GM12878 (cell line): Measurements from ENCODE around the gene ADPRS. TPM values are rescaled to one million over a fixed set of nuclear protein-coding genes. Genes with fewer than 3 reads are reported as not detected.

Experiments
- ATAC-seq: fragments of 200-7000 bp; cut with Tn5 transposase; 3 replicates; pipeline ENCODE4 v1.9.1; 2020; ENCODE audit warnings: mild to moderate bottlenecking, moderate library complexity
- BruUV-seq: library from RNA; stranded (reverse); fragments of 400-500 nt; replicated peaks from 2 replicates; lab custom pipeline; 2021; lab: Mats Ljungman, UMichigan
- CTCF ChIA-PET: fragments of 300-600 bp; sonication (Branson Sonifier 250); formaldehyde crosslinking; extraction: SDS; loops from one replicate; lab custom pipeline; 2021; ENCODE audit warnings: inconsistent platforms; lab: Yijun Ruan, JAX
- POLR2A ChIA-PET: fragments of 350-600 bp; formaldehyde crosslinking; extraction: SDS; loops from one replicate; lab custom pipeline; 2021; ENCODE audit warnings: inconsistent platforms; lab: Charles Lee
- RAD21 ChIA-PET: fragments of 300-600 bp; sonication (Branson Sonifier 250); formaldehyde crosslinking; loops from one replicate; lab custom pipeline; 2023; ENCODE audit warnings: antibody characterized with exemption; ENCODE audit not compliant: unreplicated experiment; lab: Charles Lee
- SMC1A ChIA-PET: fragments of 300-600 bp; sonication (Branson Sonifier 250); formaldehyde crosslinking; loops from one replicate; lab custom pipeline; 2023; ENCODE audit not compliant: unreplicated experiment, uncharacterized antibody; lab: Charles Lee
- DNase-seq: peaks from one replicate; pipeline ENCODE4 v3.0.0-alpha.2; 2011; ENCODE audit warnings: low read depth, low spot score
- FAIRE-seq: peaks from 3 replicates; lab custom pipeline; 2011; peaks lifted over from hg19 to GRCh38; lab: Jason Lieb, UNC
- H2AFZ ChIP-seq: 2 replicates; pipeline ENCODE4 v1.6.0; 2011; ENCODE audit warnings: low read depth, low read length, control low read depth; ENCODE audit not compliant: control insufficient read depth
- H3K27ac ChIP-seq: 2 replicates; pipeline ENCODE4 v1.5.1; 2011; ENCODE audit warnings: control low read depth; ENCODE audit not compliant: control insufficient read depth, insufficient read depth
- H3K27me3 ChIP-seq, 2 experiments: replicated peaks in 1 of 2; 2 replicates each; pipeline versions ENCODE4 v1.6.0 to v1.6.1; 2011; ENCODE audit warnings: low read length in 1 of 2; ENCODE audit not compliant: control insufficient read depth in 2 of 2, insufficient read depth in 2 of 2
- H3K36me3 ChIP-seq, 2 experiments: 2 replicates each; pipeline ENCODE4 v1.5.1; 2011; ENCODE audit warnings: low read length in 1 of 2; ENCODE audit not compliant: control insufficient read depth in 2 of 2, insufficient read depth in 2 of 2
- H3K4me1 ChIP-seq: 2 replicates; pipeline ENCODE4 v1.6.1; 2011; ENCODE audit warnings: mild to moderate bottlenecking, low read length, moderate library complexity, mixed read lengths; ENCODE audit not compliant: control insufficient read depth, insufficient read depth
- H3K4me2 ChIP-seq: 2 replicates; pipeline ENCODE4 v1.6.0; 2011; ENCODE audit warnings: control low read depth; ENCODE audit not compliant: control insufficient read depth, insufficient read depth
- H3K4me3 ChIP-seq: fragments of 200-600 bp; sonication (generic); 2 replicates; pipeline ENCODE4 v1.5.1; 2016
- H3K79me2 ChIP-seq: 2 replicates; pipeline ENCODE4 v1.6.0; 2011; ENCODE audit warnings: low read length; ENCODE audit not compliant: control insufficient read depth, insufficient read depth
- H3K9ac ChIP-seq: 2 replicates; pipeline ENCODE4 v1.8.0; 2011; ENCODE audit warnings: low read length, control low read depth, mixed read lengths; ENCODE audit not compliant: control insufficient read depth, insufficient read depth
- H3K9me3 ChIP-seq: replicated peaks from 3 replicates; pipeline ENCODE4 v1.5.1; 2011; ENCODE audit warnings: mild to moderate bottlenecking, low read length; ENCODE audit not compliant: control insufficient read depth, insufficient read depth
- H4K20me1 ChIP-seq: 2 replicates; pipeline ENCODE4 v1.6.0; 2011; ENCODE audit not compliant: control insufficient read depth, insufficient read depth
- HDAC6 ChIP-seq: fragments of 200-600 bp; sonication (generic); IDR thresholded peaks from one replicate; pipeline ENCODE4 v1.8.0; 2017; ENCODE audit warnings: antibody characterized with exemption; ENCODE audit not compliant: unreplicated experiment
- MXI1 ChIP-seq: fragments of 150-350 bp; IDR thresholded peaks from 2 replicates; pipeline ENCODE4 v1.6.1; 2011; ENCODE audit warnings: low read depth, mild to moderate bottlenecking, inconsistent platforms, low read length, improper control_type of control experiment
- NFIC ChIP-seq: IDR thresholded peaks from 2 replicates; pipeline ENCODE4 v1.6.1; 2012; ENCODE audit warnings: low read depth, mild to moderate bottlenecking, inconsistent platforms, low read length, moderate library complexity
- PKNOX1 ChIP-seq: fragments of 450-650 bp; IDR thresholded peaks from 2 replicates; pipeline ENCODE4 v1.6.1; 2016; ENCODE audit warnings: mild to moderate bottlenecking
- TCF12 ChIP-seq: IDR thresholded peaks from 2 replicates; pipeline ENCODE4 v1.6.1; 2011; ENCODE audit warnings: low read depth, mild to moderate bottlenecking, low read length
- ZBED1 ChIP-seq: IDR thresholded peaks from 2 replicates; pipeline ENCODE4 v1.6.1; 2016; ENCODE audit warnings: borderline replicate concordance
- ZNF24 ChIP-seq: fragments of 450-650 bp; IDR thresholded peaks from 2 replicates; pipeline ENCODE4 v1.6.1; 2017; ENCODE audit warnings: antibody characterized with exemption, mild to moderate bottlenecking
- WGBS: methylation state at CpG from one replicate; pipeline ENCODE4 v1.1.6; 2016; ENCODE audit warnings: low lambda C conversion rate; ENCODE audit not compliant: insufficient replicate concordance, insufficient coverage; ENCODE audit errors: missing lambda C conversion rate; 5-methylcytosine and 5-hydroxymethylcytosine counted together
- in situ Hi-C: fragments of 300-500 bp; cut with MboI; formaldehyde crosslinking; loops from 9 replicates; pipeline ENCODE4 v1.14.3; 2018; ENCODE audit warnings: mixed read lengths
- intact Hi-C: fragments of 100-400 bp; cut with micrococcal nuclease; formaldehyde crosslinking; loops from one replicate; pipeline ENCODE4 v1.14.2; 2022; ENCODE audit not compliant: unreplicated experiment
- polyA plus RNA-seq, 11 experiments: library from polyadenylated mRNA; depleted of rRNA in 4 of 11; unstranded in 6 of 11; stranded (reverse) in 5 of 11; fragments of >200 nt; fragmentation: Nextera tagmentation in 4 of 11; fragmentation: Illumina TruSeq in 1 of 11; extraction: Ambion mirVana in 4 of 11; extraction: Trizol in 1 of 11; gene quantifications; 1 replicate in 1 of 11; 2 replicates in 10 of 11; pipeline versions ENCODE4 v1.2.1 to v1.2.3, GENCODE V29; 2011 to 2016; ENCODE audit warnings: inconsistent platforms in 2 of 11, missing spikeins in 2 of 11, low read depth in 1 of 11
- total RNA-seq, 4 experiments: library from RNA; depleted of rRNA in 3 of 4; stranded (reverse); fragments of >200 nt in 3 of 4; fragmentation: Illumina TruSeq in 1 of 4; extraction: Trizol in 1 of 4; gene quantifications; 2 replicates each; pipeline versions ENCODE4 v1.2.1 to v1.2.3, GENCODE V29; 2013 to 2021

ADPRS gene
- total and polyA plus RNA-seq, 10 of the 15 experiments (the other 5 are each of a cell fraction or from before 2014, with no cell fraction given) = 7.6 to 57.6 (median 39.1) TPM

- Histone ChIP-seq H3K79me2 (peaks cover 20% of the 10 kb centered on the region), H3K9me3 (no peaks in the 10 kb centered on the region), H3K27me3 (no peaks in the 10 kb centered on the region; a peak in 1 of 4 replicates), H3K4me3 (no peak overlapping the region), H2AFZ (no peak overlapping the region), H3K9ac (no peak overlapping the region), H3K36me3 (peaks cover under 1 to 5% of the 10 kb centered on the region in 2 experiments; a peak in 1 of 4 replicates), H3K27ac (no peak overlapping the region), H3K4me2 (no peak overlapping the region), H4K20me1 (no peaks in the 10 kb centered on the region), H3K4me1 (no peaks in the 10 kb centered on the region; the same call in 1 of the 2 replicates)
- ATAC-seq (no peak), FAIRE-seq (no peak), DNase-seq (no peak)
- ChIA-PET POLR2A (no interaction called here), SMC1A (interaction anchor here (1.2 to 1.3 kb wide), 2 partner anchors 12 to 144 kb away, joined by 3 read pairs; no protein-coding TSS in a partner anchor), CTCF (interaction anchor here (0.8 to 1.4 kb wide), 5 partner anchors 97 to 229 kb away, joined by 3 read pairs; partner anchors contain the start of gene AGO1), RAD21 (interaction anchor here (1.5 kb wide), 1 partner anchor 101 kb away, joined by 5 read pairs; no protein-coding TSS in a partner anchor)
- WGBS = 72% methylated on average over 12 of the region's 12 CpGs
- BruUV-seq = no TSS peak
- TF ChIP-seq ZNF24 (no peak), TCF12 (no peak), PKNOX1 (no peak), ZBED1 (no peak), NFIC (no peak), HDAC6 (no peak), MXI1 (no peak)
- intact Hi-C loops = loop anchor here (5.0 to 10.0 kb wide), 2 partner anchors 202 to 229 kb away; partner anchors contain the start of gene AGO1
- in situ Hi-C loops = no loop called here
These were observed 2.0 kb upstream of the ADPRS start for GRCh38 chr1:36086529-36087232.
